Neural crest cell (in vitro differentiated cells): ENCODE data around the gene CXorf58. TPM values are rescaled to one million over a fixed set of nuclear protein-coding genes. Genes with fewer than 3 reads are reported as not detected.
A peak's percentile ranks its signal among the peaks of the same experiment; 100 is the strongest.

Experiments
- DNase-seq: peaks from one replicate; pipeline ENCODE4 v3.0.0; 2021; ENCODE audit warnings: low read depth, mixed read lengths, low spot score
- H3K27ac Mint-ChIP-seq: one replicate; pipeline ENCODE4 v1.8.0; 2021; ENCODE audit warnings: mild to moderate bottlenecking, mixed read lengths; ENCODE audit not compliant: unreplicated experiment
- H3K27me3 Mint-ChIP-seq: 2 replicates; pipeline ENCODE4 v1.8.0; 2021; ENCODE audit warnings: low read depth, mild to moderate bottlenecking, mixed read lengths
- H3K36me3 Mint-ChIP-seq: 2 replicates; pipeline ENCODE4 v1.8.0; 2021; ENCODE audit warnings: low read depth, mild to moderate bottlenecking, mixed read lengths
- H3K4me1 Mint-ChIP-seq: 2 replicates; pipeline ENCODE4 v1.8.0; 2021; ENCODE audit warnings: mixed read lengths
- H3K4me3 Mint-ChIP-seq: one replicate; pipeline ENCODE4 v1.8.0; 2021; ENCODE audit warnings: mild to moderate bottlenecking, mixed read lengths
- H3K9me3 Mint-ChIP-seq: 2 replicates; pipeline ENCODE4 v1.8.0; 2021; ENCODE audit warnings: mixed read lengths
- CTCF ChIP-seq: fragments of 200-600 bp; sonication (generic); conservative IDR thresholded peaks from 2 replicates; pipeline ENCODE4 v1.5.0; 2021; ENCODE audit warnings: antibody characterized with exemption, mild to moderate bottlenecking
- total RNA-seq: library from RNA; stranded (reverse); gene quantifications from 2 replicates; pipeline ENCODE4 v1.2.1, GENCODE V29; 2021

The CXorf58 gene
- total RNA-seq, 1 donor from 2014 or later: 0.26 TPM

- no peak overlapping the region for H3K27ac Mint-ChIP-seq
- H3K4me1 Mint-ChIP-seq: peaks cover 41% of the 10 kb centered on the region
- H3K36me3 Mint-ChIP-seq: no peaks in the 10 kb centered on the region
- H3K27me3 Mint-ChIP-seq: no peaks in the 10 kb centered on the region
- peak; percentile 78 for TF ChIP-seq CTCF
- DNase-seq: no peak
- H3K4me3 Mint-ChIP-seq: no peak overlapping the region
- no peaks in the 10 kb centered on the region for H3K9me3 Mint-ChIP-seq
Observed at GRCh38 chrX:23902419-23902818, 5.4 kb upstream of the CXorf58 start.

- Mint-ChIP-seq H3K9me3 (no peaks in the 10 kb centered on the region), H3K27me3 (no peaks in the 10 kb centered on the region), H3K4me1 (peaks cover 38% of the 10 kb centered on the region), H3K27ac (peak overlapping the region; percentile 52), H3K36me3 (no peaks in the 10 kb centered on the region), H3K4me3 (peak overlapping the region; percentile 13)
- TF ChIP-seq CTCF: no peak
- DNase-seq: no peak
Observed at GRCh38 chrX:23904096-23904495, 3.7 kb upstream of the CXorf58 start.

GRCh38 chrX:23907111-23907497, 702 bp upstream of the CXorf58 start:
- no peaks in the 10 kb centered on the region for H3K36me3 Mint-ChIP-seq
- H3K4me1 Mint-ChIP-seq: peaks cover 27% of the 10 kb centered on the region
- no peaks in the 10 kb centered on the region for H3K27me3 Mint-ChIP-seq
- no peak for DNase-seq
- peak overlapping the region; percentile 39 for H3K27ac Mint-ChIP-seq
- TF ChIP-seq CTCF: no peak
- H3K9me3 Mint-ChIP-seq: no peaks in the 10 kb centered on the region
- peak overlapping the region; percentile 94 for H3K4me3 Mint-ChIP-seq

- Mint-ChIP-seq H3K27ac (no peak overlapping the region), H3K27me3 (no peaks in the 10 kb centered on the region), H3K36me3 (no peaks in the 10 kb centered on the region), H3K4me3 (peak overlapping the region; percentile 94), H3K4me1 (peaks cover 27% of the 10 kb centered on the region), H3K9me3 (no peaks in the 10 kb centered on the region)
- no peak for DNase-seq
- peak; percentile 49 for TF ChIP-seq CTCF
Observed at GRCh38 chrX:23908219-23909004, 606 bp downstream of the CXorf58 start.

GRCh38 chrX:23911126-23911835, 3.5 kb downstream of the CXorf58 start:
- Mint-ChIP-seq H3K9me3 (no peaks in the 10 kb centered on the region), H3K27me3 (no peaks in the 10 kb centered on the region), H3K27ac (peak overlapping the region; percentile 19), H3K4me3 (peak overlapping the region; percentile 51), H3K4me1 (peaks cover 11% of the 10 kb centered on the region), H3K36me3 (no peaks in the 10 kb centered on the region)
- no peak for TF ChIP-seq CTCF
- DNase-seq: no peak
